GM21786 (cell line): ENCODE measurements around the gene LAPTM5.
A peak's percentile ranks its signal among the peaks of the same experiment; 100 is the strongest.

Experiments
- ATAC-seq: cut with Tn5 transposase; IDR thresholded peaks from one replicate; pipeline ENCODE4 v1.9.1; 2021; ENCODE audit not compliant: unreplicated experiment

The LAPTM5 gene

DNA sequence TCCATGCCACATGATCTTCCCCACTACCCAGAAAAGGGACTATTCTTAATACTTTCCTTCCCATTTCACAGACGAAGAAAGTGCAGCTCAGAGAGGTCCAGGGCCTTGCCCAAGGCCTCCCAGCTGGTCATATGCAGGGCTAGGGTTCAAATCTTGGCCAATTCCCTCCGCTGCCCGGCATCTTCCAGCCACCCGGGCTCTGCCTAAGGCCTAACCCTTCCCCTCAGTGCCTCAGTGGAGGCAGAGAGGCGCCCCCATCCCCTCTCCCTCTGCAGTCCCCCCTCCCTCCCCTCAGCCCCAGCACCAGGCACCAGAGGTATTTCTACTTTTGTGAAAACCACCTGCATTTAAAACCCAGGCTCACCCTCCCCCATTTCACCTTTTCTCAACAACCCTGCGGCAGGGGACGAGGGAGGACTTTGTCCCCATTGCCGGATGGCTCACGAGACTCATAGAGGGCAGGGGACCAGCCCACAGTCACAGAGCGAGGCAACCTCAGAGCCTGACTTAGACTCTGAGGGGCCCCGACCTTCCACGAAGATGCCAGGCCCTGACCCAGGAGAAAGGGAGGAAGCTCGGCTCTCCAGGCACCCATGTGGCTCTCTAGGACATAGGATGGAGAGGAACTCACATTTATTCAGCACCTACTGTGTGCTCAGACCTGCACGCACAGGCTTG is 12.3 kb downstream of the LAPTM5 start:
- no peak for ATAC-seq

DNA sequence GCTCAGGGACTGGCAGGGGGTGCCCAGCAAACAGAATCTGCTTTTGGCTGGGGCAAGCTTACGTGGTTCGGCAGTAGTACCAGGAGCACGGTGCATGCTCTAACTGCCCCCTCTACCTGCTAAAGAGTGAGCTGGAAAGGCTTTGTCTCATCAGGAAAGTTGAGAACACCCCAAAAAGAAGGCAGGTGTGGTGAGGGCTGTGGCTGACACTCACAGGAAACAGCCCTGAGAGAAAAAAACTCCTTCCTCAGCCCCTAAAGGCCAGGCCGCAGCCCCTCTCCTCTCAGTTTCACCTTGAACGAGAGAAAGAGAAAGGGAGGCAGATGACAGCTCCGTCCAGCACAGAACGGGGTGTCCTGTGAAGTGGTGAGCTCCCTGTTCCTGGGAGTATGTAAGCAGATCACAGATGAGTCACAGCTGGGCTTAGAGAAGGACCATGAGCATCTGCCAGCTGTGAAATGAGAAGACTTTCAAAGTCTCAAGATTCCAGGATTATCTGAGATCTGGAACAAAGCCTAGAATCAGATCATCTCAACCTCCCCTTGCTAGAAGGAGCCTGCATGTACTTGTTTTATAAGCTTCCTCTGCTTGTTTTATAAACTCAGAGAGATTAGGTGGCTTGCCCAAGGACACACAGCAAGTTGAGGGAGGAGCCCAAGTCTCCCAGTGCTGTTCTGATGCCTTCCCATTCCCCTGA is 13.4 kb downstream of the LAPTM5 start:
- ATAC-seq: no peak

GRCh38 chr1:30743584-30744059 is 14.0 kb downstream of the LAPTM5 start:
- ATAC-seq: peak; percentile 37

- ATAC-seq: no peak
Observed at GRCh38 chr1:30742963-30743559, 14.5 kb downstream of the LAPTM5 start.

- no peak for ATAC-seq
Observed at GRCh38 chr1:30742300-30742962, 15.1 kb downstream of the LAPTM5 start.

GRCh38 chr1:30741239-30741894 is 16.2 kb downstream of the LAPTM5 start:
- no peak for ATAC-seq

DNA sequence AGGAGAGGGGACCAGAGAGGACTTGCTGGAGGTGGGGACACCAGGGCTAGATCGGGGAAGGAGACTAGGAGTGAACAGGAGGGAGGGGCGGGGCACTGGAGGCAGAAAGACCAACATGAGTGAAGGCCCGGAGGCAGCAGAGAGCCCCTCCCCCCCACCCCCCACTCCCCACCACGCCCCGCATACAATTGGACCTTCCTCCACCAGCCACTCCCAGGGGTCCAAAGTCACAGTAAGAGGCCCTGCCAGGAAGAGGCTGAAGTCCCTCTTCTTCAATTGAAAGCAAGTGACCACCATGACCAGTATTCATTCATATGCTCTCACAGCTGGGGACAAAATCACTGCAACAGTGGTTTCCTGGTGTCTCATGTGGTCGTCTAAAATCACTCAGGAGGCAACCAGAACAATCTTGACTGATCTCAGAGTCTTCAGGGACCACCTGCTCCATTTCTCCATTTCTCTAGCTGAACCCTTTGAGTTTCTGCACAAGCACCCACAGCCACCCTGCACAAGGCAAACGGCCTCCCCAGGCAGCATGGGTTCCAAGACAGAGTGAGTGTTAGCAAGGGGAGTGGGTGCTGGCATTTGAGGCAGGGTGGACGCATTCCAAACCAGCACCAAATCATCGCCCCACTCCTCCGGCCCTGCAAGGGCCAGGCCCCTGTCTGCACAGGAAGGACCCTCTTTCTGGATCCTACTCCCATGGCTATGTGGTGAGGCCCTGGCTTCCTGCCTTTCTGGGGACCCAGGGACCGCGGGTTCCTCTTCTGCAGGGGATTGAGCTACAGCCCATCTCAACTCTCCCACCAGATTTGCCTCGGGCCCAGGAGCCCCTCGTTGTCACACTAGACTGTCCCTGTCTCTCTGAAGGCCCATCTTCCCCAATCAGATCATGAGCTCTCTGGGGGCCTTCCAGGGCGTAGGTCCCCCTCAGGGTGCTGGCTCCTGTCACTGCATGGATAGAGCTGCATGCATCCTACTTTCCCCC is 17.0 kb downstream of the LAPTM5 start:
- ATAC-seq: no peak

DNA sequence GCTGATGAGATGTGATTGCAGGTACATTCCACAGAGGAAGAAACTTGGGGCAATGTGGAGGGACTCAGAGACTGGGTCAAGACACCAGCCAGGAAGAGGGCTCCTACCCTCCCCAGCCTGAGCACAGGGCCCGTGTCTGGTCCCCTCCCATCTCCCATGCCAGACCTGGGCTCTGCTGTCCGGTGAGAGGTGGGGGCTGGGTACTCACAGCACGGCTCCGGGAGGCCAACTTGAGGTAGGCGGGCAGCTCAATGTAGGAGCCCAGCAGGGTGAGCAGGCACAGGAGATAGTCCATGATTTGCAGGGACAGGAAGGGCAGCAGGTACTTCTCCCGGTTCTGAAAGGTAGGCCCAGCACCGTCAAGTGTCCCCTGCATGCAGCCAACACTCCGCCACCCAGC is 18.0 kb downstream of the LAPTM5 start:
- ATAC-seq: no peak

GRCh38 chr1:30738715-30739559 is 18.6 kb downstream of the LAPTM5 start:
- ATAC-seq: no peak

DNA sequence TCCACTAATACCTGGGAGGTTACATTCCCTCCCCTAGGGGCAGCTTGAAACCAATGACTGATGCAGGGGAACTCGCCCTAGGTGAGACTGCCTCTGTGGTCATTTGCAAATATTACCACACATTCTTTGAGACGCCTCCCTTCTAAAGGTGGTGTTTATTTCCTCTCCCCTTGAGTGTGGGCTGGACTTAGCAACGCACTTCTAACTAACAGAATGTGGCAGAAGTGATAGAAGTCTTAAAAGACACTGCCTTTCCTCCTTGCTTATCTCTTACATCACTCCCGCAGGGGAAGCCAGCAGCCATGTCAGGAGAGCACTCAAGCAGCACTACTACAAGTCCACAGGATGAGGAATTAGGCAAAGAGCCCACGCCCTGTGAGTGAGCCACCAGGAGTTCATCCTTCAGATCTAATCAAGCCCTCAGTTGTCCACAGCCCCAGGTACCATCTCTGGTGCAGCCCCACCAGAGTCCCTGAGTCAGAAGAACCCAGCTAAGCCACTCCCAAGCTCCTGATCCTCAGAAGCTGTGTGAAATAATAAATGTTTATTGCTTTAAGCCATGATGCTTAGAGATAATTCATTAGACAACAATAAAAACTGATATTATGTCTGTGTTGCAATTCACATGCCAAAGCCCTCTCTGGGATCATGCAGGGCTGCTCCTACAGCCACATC is 19.4 kb downstream of the LAPTM5 start:
- no peak for ATAC-seq

GRCh38 chr1:30737357-30738039 is 20.1 kb downstream of the LAPTM5 start:
- ATAC-seq: no peak

DNA sequence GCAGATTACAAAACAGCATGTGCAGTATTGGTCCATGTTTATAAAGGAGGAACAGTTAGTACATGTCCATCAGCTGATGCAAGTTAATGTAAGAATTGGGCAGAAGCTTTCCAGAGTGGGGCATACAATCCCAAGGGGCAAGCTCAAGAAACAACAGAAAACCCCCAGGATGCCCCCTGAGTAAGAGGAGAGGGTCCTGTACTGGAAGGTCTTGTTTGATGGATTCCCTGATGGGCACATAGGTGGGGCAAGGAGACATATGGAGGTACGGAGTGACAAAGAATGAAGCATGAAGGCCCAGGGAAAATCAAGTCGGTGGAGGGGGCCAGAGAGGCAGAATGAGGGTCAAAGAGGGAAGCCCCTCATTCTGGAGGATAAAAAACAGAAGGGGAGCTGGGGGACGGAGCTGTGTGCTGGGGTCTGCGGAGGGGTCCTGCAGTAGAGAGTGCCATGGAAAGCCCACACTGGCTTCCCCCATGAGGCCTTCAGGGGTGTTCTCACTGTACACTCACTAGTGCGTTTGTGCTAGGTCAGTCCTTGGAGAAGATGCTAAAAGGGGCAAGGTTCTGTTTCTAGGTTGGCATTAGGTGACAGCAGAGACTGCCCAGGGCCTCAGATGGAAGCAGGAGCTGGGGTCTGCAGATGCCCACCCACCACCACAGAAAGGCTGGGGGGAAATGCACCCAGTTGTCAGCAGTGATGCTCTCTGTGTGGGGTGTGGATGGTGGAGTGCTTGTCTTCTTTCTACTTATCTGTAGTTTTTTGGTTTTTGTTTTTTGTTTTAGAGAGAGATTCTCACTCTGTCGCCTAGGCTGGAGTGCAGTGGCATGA is 21.7 kb downstream of the LAPTM5 start:
- ATAC-seq: no peak

GRCh38 chr1:30735124-30735523 is 22.4 kb downstream of the LAPTM5 start:
- ATAC-seq: no peak

DNA sequence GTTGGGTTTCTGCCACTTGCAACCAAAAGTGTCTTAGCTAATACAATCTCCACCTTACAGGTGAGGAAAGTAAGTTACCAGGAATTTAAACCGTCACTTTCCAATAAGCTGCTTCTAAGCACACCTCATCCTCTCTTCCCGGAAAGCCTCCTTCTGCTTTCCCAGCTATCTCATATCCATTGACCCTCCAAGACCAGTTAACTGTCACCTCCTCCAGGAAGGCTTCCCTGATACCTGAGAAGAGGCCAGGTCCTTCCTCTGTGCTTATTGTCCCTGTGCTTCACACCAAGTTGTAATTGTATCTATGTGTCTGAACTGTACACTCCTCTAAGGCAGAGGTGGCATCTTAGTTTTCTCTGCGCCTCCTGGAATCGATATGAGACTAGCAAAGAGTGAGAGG is 23.0 kb downstream of the LAPTM5 start:
- ATAC-seq: no peak

DNA sequence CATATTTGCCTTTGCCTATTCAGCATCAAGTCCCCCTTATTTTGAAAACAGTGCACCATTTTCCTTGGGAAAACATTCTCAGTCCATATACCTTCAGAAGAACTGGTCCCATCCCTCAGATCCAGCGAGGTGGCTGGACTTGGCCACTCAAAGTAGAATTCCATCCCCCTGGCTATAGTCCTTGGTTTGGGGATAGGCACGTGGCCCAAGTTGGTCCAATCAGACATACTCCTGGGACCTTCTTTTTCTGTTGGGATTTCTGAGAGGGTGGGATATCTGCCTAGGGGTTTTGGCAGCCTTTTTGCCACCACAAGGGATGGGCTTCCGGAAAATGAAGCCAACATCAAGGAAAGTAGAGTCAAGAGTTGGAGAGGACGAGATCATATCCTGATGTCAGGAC is 23.5 kb downstream of the LAPTM5 start:
- no peak for ATAC-seq

- no peak for ATAC-seq
Observed at GRCh38 chr1:30733493-30733892, 24.1 kb downstream of the LAPTM5 start.
